Natural killer cell (primary cell): ENCODE measurements around the gene ELP5. TPM values are rescaled to one million over a fixed set of nuclear protein-coding genes. Genes with fewer than 3 reads are reported as not detected.

Source experiments
- ATAC-seq, 3 donors: fragments of 150-1000 bp in 2 of 3; fragments of 200-7000 bp in 1 of 3; cut with Tn5 transposase; 1 replicate in 1 of 3; 2 replicates in 2 of 3; pipeline ENCODE4 v1.10.0; 2021; ENCODE audit warnings: mild to moderate bottlenecking in 2 of 3, moderate library complexity in 2 of 3
- DNase-seq, 2 donors: peaks; one replicate each; pipeline versions ENCODE4 v3.0.0 to v3.0.0-alpha.2; 2013 to 2021; ENCODE audit warnings: mixed read lengths in 1 of 2
- H3K27ac ChIP-seq: one replicate; pipeline ENCODE4 v1.5.1; 2013; ENCODE audit warnings: mild to moderate bottlenecking, low read length
- H3K27me3 ChIP-seq: one replicate; pipeline ENCODE4 v1.6.1; 2013; ENCODE audit warnings: low read length; ENCODE audit not compliant: control insufficient read depth, insufficient read depth
- H3K36me3 ChIP-seq: one replicate; pipeline ENCODE4 v1.6.1; 2013; ENCODE audit warnings: low read length; ENCODE audit not compliant: control insufficient read depth, insufficient read depth
- H3K4me1 ChIP-seq: one replicate; pipeline ENCODE4 v1.6.1; 2013; ENCODE audit warnings: low read length; ENCODE audit not compliant: control insufficient read depth, insufficient read depth
- H3K4me3 ChIP-seq: one replicate; pipeline ENCODE4 v1.5.1; 2013; ENCODE audit warnings: low read length
- H3K9me3 ChIP-seq: one replicate; pipeline ENCODE4 v1.6.1; 2013; ENCODE audit warnings: low read length; ENCODE audit not compliant: control insufficient read depth, insufficient read depth
- H3K27ac Mint-ChIP-seq, 2 donors: one replicate each; pipeline ENCODE4 v1.8.0; 2022; ENCODE audit warnings: mild to moderate bottlenecking in 2 of 2, mixed read lengths in 2 of 2, moderate library complexity in 1 of 2
- H3K27me3 Mint-ChIP-seq, 2 donors: one replicate each; pipeline ENCODE4 v1.8.0; 2022; ENCODE audit warnings: low read depth in 2 of 2, mixed read lengths in 2 of 2
- H3K36me3 Mint-ChIP-seq: one replicate; pipeline ENCODE4 v1.8.0; 2022; ENCODE audit warnings: mixed read lengths
- H3K4me1 Mint-ChIP-seq, 2 donors: one replicate each; pipeline ENCODE4 v1.8.0; 2022; ENCODE audit warnings: mixed read lengths in 2 of 2
- H3K4me3 Mint-ChIP-seq: one replicate; pipeline ENCODE4 v1.8.0; 2022; ENCODE audit warnings: mild to moderate bottlenecking, moderate library complexity, mixed read lengths
- H3K9me3 Mint-ChIP-seq, 2 donors: one replicate each; pipeline ENCODE4 v1.8.0; 2022; ENCODE audit warnings: mixed read lengths in 2 of 2
- WGBS: methylation state at CpG from one replicate; pipeline ENCODE4 v1.1.7; 2013; ENCODE audit warnings: missing lambda C conversion rate; ENCODE audit not compliant: insufficient coverage; 5-methylcytosine and 5-hydroxymethylcytosine counted together
- intact Hi-C: fragments of 100-400 bp; cut with micrococcal nuclease; formaldehyde crosslinking; loops from one replicate; pipeline ENCODE4 v1.14.2; 2022
- total RNA-seq, 4 donors: library from RNA; stranded (reverse); fragments of 120-200 nt in 1 of 4; gene quantifications; one replicate each; pipeline versions ENCODE4 v1.2.3 to v1.2.4, GENCODE V29; 2013 to 2022
- TF ChIP-seq, protein P1 (sequence below): fragments of 200-600 bp; IDR thresholded peaks from one replicate; pipeline ENCODE4 v1.8.0; 2022; ENCODE audit warnings: antibody characterized with exemption

Gene ELP5
- total RNA-seq, 3 donors from 2014 or later (not counting 1 experiment from before 2014, with no cell fraction given): 30.1 to 38.5 (median 30.3) TPM

DNA sequence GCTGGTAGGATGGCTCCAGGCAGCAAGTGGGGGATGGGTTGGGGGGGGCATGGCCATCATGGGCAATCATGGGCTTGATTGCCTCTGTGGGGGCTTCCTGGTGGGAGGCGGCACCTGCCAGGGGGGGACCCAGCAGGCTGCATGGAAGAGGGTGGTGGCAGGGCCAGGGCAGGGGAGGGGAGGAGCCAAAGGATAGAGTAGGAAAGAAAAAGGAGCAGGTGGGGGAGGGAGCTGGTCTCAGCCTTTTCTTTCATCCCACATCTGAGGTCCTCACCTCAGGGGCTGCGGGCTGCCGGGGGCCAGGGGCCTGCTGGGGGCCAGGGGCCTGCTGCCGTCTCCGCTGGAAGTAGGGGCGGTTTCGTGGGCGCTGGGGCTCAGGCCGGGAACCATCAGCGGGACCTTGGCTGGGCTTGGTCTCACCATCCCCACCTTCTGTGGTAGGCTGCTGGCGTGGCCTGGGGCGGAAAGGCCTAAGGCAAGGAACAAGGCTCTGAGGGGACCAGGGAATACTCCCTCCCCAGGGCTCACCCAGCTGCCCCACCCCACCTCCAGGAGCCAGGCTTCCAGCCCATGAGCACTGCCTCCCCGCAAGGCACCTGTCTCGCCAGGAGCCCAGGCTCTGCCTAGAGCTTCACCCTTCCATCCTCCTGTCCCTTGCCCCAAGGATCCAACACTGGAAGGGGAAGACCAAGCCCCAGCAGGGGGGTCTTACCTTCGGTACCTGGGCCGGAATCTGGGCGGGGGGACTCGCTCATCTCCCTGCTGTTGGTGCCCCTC is 37.4 kb downstream of the ELP5 start:
- no peak for DNase-seq
- Histone ChIP-seq H3K27me3 (peaks cover 16% of the 10 kb centered on the region), H3K27ac (no peak overlapping the region), H3K4me1 (peaks cover 6% of the 10 kb centered on the region), H3K36me3 (no peaks in the 10 kb centered on the region), H3K9me3 (no peaks in the 10 kb centered on the region), H3K4me3 (no peak overlapping the region)
- 92% methylated on average over 18 of the region's 18 CpGs for whole genome bisulfite sequencing
- H3K4me3 Mint-ChIP-seq: no peak overlapping the region
- H3K9me3 Mint-ChIP-seq: no peaks in the 10 kb centered on the region
- no peaks in the 10 kb centered on the region for H3K36me3 Mint-ChIP-seq
- H3K27me3 Mint-ChIP-seq: peaks cover 28 to 30% of the 10 kb centered on the region in 2 donors
- H3K4me1 Mint-ChIP-seq: peaks cover 0 to 5% of the 10 kb centered on the region in 2 donors
- ATAC-seq: no peak
- TF ChIP-seq, protein P1, sequence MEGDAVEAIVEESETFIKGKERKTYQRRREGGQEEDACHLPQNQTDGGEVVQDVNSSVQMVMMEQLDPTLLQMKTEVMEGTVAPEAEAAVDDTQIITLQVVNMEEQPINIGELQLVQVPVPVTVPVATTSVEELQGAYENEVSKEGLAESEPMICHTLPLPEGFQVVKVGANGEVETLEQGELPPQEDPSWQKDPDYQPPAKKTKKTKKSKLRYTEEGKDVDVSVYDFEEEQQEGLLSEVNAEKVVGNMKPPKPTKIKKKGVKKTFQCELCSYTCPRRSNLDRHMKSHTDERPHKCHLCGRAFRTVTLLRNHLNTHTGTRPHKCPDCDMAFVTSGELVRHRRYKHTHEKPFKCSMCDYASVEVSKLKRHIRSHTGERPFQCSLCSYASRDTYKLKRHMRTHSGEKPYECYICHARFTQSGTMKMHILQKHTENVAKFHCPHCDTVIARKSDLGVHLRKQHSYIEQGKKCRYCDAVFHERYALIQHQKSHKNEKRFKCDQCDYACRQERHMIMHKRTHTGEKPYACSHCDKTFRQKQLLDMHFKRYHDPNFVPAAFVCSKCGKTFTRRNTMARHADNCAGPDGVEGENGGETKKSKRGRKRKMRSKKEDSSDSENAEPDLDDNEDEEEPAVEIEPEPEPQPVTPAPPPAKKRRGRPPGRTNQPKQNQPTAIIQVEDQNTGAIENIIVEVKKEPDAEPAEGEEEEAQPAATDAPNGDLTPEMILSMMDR: no peak
- intact Hi-C loops: loop anchor here (5.0 to 10.0 kb wide), 2 partner anchors 242 to 395 kb away; partner anchors contain the start of genes TP53 and WRAP53
- no peak overlapping the region for H3K27ac Mint-ChIP-seq

DNA sequence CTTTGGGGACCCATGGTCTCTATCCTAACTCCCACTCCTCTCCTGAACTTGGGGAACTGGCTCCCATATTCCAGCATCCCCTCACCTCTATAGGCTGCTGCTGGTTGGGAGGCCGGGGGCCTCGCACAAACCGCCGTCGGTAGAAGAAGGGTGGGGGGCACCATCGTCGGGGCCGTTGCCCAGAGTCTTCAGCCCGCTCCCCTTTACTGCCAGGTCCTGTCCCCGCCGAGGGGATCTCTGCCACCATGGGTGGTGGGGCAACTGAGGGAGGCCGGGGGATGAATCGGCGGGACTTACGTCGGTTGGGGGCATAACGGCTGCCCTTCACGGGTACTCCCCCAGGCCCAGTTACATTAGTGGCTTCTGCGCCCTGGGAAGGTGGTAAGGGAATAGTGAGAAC is 38.2 kb downstream of the ELP5 start:
- peaks cover 27 to 30% of the 10 kb centered on the region in 2 donors for H3K27me3 Mint-ChIP-seq
- no peaks in the 10 kb centered on the region for H3K36me3 Mint-ChIP-seq
- DNase-seq (no peak), ATAC-seq (no peak)
- Histone ChIP-seq H3K27ac (no peak overlapping the region), H3K4me1 (peaks cover 11% of the 10 kb centered on the region), H3K27me3 (peaks cover 20% of the 10 kb centered on the region), H3K4me3 (no peak overlapping the region), H3K36me3 (no peaks in the 10 kb centered on the region), H3K9me3 (no peaks in the 10 kb centered on the region)
- peaks cover 3 to 10% of the 10 kb centered on the region in 2 donors for H3K4me1 Mint-ChIP-seq
- no peak overlapping the region for H3K4me3 Mint-ChIP-seq
- 91% methylated on average over 19 of the region's 19 CpGs for WGBS
- H3K27ac Mint-ChIP-seq: no peak overlapping the region
- TF ChIP-seq, protein P1: no peak
- H3K9me3 Mint-ChIP-seq: no peaks in the 10 kb centered on the region
- intact Hi-C loops: loop anchor here (5.0 kb wide), 1 partner anchor 243 kb away; no protein-coding TSS in a partner anchor

DNA sequence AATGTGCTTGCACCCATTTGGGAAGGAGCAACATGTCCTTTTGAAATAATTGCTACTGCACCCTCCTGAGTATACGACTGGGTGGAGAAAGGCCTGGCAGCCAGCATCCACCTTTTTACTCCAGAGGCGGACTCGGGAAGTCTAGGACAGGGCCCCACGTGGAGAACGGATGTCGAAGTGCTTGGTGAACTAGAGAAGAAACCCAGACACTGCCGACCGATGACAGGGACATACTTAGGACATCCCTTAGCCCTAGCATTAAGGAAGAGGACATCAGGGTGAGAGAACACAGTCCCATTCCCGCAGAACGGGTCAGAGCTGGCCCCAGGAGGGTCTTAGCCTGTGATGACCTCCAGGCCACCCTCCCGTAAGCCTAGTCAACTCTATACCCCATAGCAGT is 38.7 kb downstream of the ELP5 start:
- no peak for DNase-seq
- Mint-ChIP-seq H3K27me3 (peaks cover 30% of the 10 kb centered on the region in 2 donors), H3K36me3 (no peaks in the 10 kb centered on the region), H3K9me3 (no peaks in the 10 kb centered on the region), H3K4me3 (no peak overlapping the region), H3K27ac (no peak overlapping the region), H3K4me1 (peaks cover 8 to 14% of the 10 kb centered on the region in 2 donors)
- 91% methylated on average over 11 of the region's 11 CpGs for WGBS
- H3K27ac ChIP-seq: no peak overlapping the region
- no peak overlapping the region for H3K4me3 ChIP-seq
- H3K9me3 ChIP-seq: no peaks in the 10 kb centered on the region
- H3K4me1 ChIP-seq: peaks cover 17% of the 10 kb centered on the region
- no peak for ATAC-seq
- intact Hi-C loops: loop anchor here (5.0 kb wide), 1 partner anchor 243 kb away; no protein-coding TSS in a partner anchor
- H3K36me3 ChIP-seq: no peaks in the 10 kb centered on the region
- peaks cover 22% of the 10 kb centered on the region for H3K27me3 ChIP-seq
- TF ChIP-seq, protein P1: no peak
